ENCODE results near the gene TIA1.

TIA1 gene

GRCh38 chr2:70214365-70214764 lies 34.1 kb downstream of the TIA1 start:
- H3K4me1 ChIP-seq (ENCODE audit: control insufficient read depth, low read length) = no peaks in the 10 kb centered on the region

GRCh38 chr2:70212298-70212932 lies 36.0 kb downstream of the TIA1 start:
- no peaks in the 10 kb centered on the region for H4K20me1 ChIP-seq (ENCODE audit: control insufficient read depth, insufficient read depth, low read depth, low read length)
- H3K79me2 ChIP-seq (ENCODE audit: control insufficient read depth, low read length) = no peaks in the 10 kb centered on the region
- H3K36me3 ChIP-seq (ENCODE audit: control insufficient read depth, low read length) = peaks cover 61% of the 10 kb centered on the region
- peaks cover 14% of the 10 kb centered on the region for H3F3A ChIP-seq (ENCODE audit: control insufficient read depth, insufficient read depth)
- no peaks in the 10 kb centered on the region for H3K4me1 ChIP-seq (ENCODE audit: control insufficient read depth, low read length)
- no peak overlapping the region for H3K4me3 ChIP-seq (ENCODE audit: low read length)
- no peaks in the 10 kb centered on the region for H3K9me2 ChIP-seq (replicated peaks; ENCODE audit: control insufficient read depth, low read length)
- H3K4me2 ChIP-seq (ENCODE audit: low read length) = no peak overlapping the region
- H3K27ac ChIP-seq (ENCODE audit: low read depth, low read length) = no peak overlapping the region
- TF ChIP-seq EZH2phosphoT487 (IDR thresholded peaks at IDR 0.05; ENCODE audit: borderline replicate concordance, low read length) = no peak
- no peak for TF ChIP-seq CTCF (IDR thresholded peaks at IDR 0.05; ENCODE audit: low read depth, low read length, poor library complexity, severe bottlenecking)
- no peaks in the 10 kb centered on the region for H3K27me3 ChIP-seq (ENCODE audit: control insufficient read depth, low read length)
- no peaks in the 10 kb centered on the region for H3K9me3 ChIP-seq (ENCODE audit: control insufficient read depth, insufficient read depth, low read length)

More at GRCh38 chr2:70214365-70214764, 34.1 kb downstream of the TIA1 start:
- no peaks in the 10 kb centered on the region for H3K27me3 ChIP-seq (ENCODE audit: control insufficient read depth, low read length)
- TF ChIP-seq CTCF (IDR thresholded peaks at IDR 0.05; ENCODE audit: low read depth, low read length, poor library complexity, severe bottlenecking) (no peak), EZH2phosphoT487 (IDR thresholded peaks at IDR 0.05; ENCODE audit: borderline replicate concordance, low read length) (no peak)
- H3K4me2 ChIP-seq (ENCODE audit: low read length) = no peak overlapping the region
- no peak overlapping the region for H3K27ac ChIP-seq (ENCODE audit: low read depth, low read length)
- H3K9me2 ChIP-seq (replicated peaks; ENCODE audit: control insufficient read depth, low read length) = no peaks in the 10 kb centered on the region
- no peaks in the 10 kb centered on the region for H3K79me2 ChIP-seq (ENCODE audit: control insufficient read depth, low read length)
- no peaks in the 10 kb centered on the region for H4K20me1 ChIP-seq (ENCODE audit: control insufficient read depth, insufficient read depth, low read depth, low read length)
- H3K36me3 ChIP-seq (ENCODE audit: control insufficient read depth, low read length) = peaks cover 79% of the 10 kb centered on the region
- no peak overlapping the region for H3K4me3 ChIP-seq (ENCODE audit: low read length)
- peaks cover 14% of the 10 kb centered on the region for H3F3A ChIP-seq (ENCODE audit: control insufficient read depth, insufficient read depth)
- no peaks in the 10 kb centered on the region for H3K9me3 ChIP-seq (ENCODE audit: control insufficient read depth, insufficient read depth, low read length)

- TF ChIP-seq EZH2phosphoT487 (IDR thresholded peaks at IDR 0.05; ENCODE audit: borderline replicate concordance, low read length) (no peak), CTCF (IDR thresholded peaks at IDR 0.05; ENCODE audit: low read depth, low read length, poor library complexity, severe bottlenecking) (no peak)
These were observed 36.8 kb downstream of the TIA1 start for GRCh38 chr2:70211595-70211994.

More at GRCh38 chr2:70211595-70211994, 36.8 kb downstream of the TIA1 start:
- Histone ChIP-seq H3K27ac (ENCODE audit: low read depth, low read length) (no peak overlapping the region), H3F3A (ENCODE audit: control insufficient read depth, insufficient read depth) (peaks cover 14% of the 10 kb centered on the region), H3K79me2 (ENCODE audit: control insufficient read depth, low read length) (no peaks in the 10 kb centered on the region), H3K4me3 (ENCODE audit: low read length) (no peak overlapping the region), H4K20me1 (ENCODE audit: control insufficient read depth, insufficient read depth, low read depth, low read length) (no peaks in the 10 kb centered on the region), H3K4me1 (ENCODE audit: control insufficient read depth, low read length) (no peaks in the 10 kb centered on the region), H3K36me3 (ENCODE audit: control insufficient read depth, low read length) (peaks cover 57% of the 10 kb centered on the region), H3K27me3 (ENCODE audit: control insufficient read depth, low read length) (no peaks in the 10 kb centered on the region), H3K9me2 (replicated peaks; ENCODE audit: control insufficient read depth, low read length) (no peaks in the 10 kb centered on the region), H3K4me2 (ENCODE audit: low read length) (no peak overlapping the region), H3K9me3 (ENCODE audit: control insufficient read depth, insufficient read depth, low read length) (no peaks in the 10 kb centered on the region)
